ACHN (cell line): ENCODE data around the gene ADAM12.

Source experiments
- DNase-seq: peaks from one replicate; pipeline ENCODE4 v3.0.0-alpha.2; 2015
- in situ Hi-C: cut with HindIII; loops from 2 replicates; pipeline ENCODE4 v1.10.0; 2017; ENCODE audit warnings: low sequenced_read_pairs, low pct_ligation_motif_present, low pct_unique_long_range_greater_than_20kb

The ADAM12 gene

DNA sequence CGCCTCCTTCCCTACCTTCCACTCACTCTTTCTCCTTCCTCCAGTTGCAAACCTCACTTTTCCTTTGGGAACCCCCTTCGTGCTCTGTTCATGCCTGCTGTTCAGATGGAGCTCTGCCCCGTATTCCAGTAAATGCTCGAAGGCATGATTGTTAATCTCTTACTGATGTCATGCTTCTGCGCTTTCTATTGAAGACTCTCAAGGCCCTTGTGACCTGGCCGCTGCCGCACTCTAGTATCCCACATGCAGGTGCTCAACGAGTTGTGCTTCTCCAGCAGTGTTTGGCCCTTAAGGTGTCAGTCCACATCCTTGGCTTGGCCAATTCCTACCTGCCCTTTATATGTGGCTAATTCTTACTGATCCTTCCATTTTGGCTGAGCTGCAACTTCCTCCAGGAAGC is 158.6 kb downstream of the ADAM12 start:
- no peak for DNase-seq
- in situ Hi-C loops, result no loop called here

DNA sequence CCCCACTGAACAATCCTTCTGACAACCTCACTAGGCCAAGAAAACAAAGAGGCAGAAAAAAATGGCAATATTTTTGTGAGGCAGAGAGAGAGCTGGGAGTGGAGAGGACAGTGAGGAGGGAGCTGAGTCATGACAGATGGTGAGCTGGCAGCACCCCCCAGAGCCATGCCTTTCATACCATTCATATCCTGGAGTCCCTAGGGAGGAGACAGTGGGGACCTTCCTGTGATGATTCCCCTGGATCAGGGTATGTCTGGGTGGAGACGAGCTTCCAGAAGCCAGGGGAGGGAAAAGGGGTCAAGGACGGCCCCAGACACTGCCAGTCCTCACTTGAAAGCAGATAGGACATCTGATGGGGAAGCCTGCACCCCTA is 160.5 kb downstream of the ADAM12 start:
- peak; percentile 81 for DNase-seq
- in situ Hi-C loops, result no loop called here

DNA sequence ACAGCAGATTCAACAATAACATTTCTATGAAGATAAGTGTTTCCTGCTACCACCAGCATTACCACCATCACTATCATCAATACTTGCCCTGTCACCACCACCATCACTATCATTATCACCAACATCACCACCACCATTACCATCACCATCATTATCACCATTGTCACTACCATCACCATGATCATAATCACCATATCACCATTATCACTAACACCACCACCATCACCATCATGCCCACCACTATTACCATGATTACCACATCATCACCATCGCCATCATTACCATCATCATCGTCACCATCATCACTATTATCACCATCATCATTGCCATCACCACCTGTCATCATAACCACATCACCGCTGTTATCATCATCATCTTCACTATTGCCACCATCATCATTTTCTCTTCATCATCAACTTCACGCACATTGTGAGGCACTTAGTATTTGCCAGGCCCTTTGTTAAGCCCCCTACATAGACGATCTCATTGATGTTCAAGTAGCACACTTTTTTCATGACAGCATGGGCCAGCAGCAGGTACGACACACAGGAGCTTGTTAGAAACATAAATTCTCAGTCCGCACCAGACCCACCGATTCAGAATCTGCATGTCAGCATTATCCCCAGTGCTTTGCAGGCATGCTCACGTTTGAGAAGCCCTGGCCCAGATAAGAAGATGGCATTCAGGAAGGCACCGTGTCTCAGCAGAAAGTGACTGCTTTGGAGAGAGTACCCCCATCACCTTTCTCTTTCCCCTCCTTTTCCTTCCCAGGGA is 161.1 kb downstream of the ADAM12 start:
- DNase-seq, result no peak
- in situ Hi-C loops, result no loop called here

DNA sequence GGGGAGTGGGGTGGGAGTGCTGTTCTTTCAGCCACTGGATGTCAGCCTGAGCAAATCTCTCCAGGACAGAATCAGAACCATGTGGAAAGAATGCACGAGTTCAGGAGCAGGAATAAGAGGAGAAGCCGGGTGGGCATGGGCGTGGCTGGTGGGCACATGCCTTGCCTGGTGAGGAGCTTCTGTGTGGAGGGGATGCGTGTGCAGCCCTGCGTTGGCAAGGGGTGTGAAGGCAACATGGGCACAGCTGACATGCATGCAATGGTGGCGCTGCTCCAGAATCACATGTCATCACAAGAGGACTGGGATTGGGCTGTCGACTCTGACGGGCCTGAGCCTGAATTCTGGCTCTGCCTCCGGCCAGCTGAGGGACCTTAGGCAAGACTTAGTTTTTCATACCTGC is 162.1 kb downstream of the ADAM12 start:
- DNase-seq, result no peak
- in situ Hi-C loops, result no loop called here

DNA sequence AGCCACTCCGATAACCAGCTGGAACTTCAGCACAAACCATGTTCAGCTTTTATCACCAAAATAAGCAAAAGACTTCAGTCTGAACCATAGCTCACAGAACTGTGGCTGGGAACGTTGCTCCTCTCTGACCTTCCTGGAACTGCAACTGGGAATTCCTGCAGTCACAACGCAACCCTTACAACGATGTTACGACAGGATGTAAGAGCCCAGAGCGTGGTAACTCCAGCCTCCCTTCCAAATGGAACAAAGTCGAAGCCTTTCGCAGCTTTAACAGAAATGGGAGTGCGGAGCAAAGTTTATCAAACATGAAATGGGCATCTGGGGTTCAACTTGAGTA is 162.6 kb downstream of the ADAM12 start:
- in situ Hi-C loops, result no loop called here
- no peak for DNase-seq

DNA sequence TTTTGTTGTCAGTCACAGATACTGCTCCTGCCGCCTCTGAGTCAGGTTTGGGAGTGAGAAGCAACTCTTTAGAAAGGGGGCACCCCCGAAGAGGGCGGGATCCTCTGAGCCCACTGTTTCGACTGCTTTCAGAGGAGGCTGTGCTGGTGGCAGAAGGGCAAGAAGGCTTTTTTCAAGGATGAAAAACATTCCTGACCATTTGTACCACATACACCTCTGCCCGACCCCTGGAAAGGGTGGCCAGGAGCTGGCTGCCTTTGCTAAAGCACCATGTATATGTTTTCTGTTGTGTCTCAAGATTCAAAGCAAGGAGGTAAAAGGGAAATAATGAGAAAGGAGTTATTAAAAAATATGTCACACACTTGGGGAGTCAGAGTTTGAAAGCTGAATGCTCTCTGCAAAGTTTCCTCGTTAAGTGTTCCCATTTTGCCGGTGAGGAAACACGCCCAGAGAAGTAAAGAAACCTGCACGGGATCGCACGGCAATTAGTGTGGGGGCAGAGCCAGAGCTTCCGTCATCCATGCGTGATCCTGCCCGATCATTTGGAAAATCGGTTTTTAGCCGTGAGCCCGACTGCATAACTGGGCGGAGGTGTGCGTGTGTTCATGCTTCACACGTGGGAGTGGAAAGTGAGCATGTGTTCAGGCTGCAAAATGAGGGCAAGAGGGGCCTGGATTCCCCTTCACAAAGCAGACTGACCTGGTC is 163.2 kb downstream of the ADAM12 start:
- no peak for DNase-seq
- in situ Hi-C loops, result no loop called here

DNA sequence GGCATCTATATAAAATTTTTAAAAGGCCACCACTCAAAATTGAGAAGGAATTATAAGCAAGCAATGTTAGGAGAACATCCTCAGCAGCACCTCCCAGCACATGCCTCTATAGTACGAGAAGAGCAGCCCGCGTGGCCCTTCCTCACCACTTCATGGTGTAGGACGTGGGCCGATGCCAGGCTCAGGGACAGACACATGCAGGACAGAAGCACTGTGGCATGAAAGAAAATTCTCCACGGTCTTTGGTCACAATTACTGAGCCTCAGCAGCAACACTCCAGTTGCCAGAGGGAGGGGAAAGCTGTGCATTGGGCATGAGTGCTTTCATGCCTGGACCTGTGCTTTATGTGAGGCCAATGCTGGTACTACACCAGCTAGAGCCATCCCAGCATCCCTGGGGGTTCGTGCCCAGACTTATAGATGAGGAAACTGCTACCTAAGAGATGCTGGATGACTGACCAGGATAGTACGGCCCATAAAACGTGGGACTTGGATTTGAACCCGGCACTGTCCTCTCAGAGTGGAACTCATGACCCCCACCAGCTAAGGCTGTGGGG is 164.7 kb downstream of the ADAM12 start:
- in situ Hi-C loops, result no loop called here
- no peak for DNase-seq

DNA sequence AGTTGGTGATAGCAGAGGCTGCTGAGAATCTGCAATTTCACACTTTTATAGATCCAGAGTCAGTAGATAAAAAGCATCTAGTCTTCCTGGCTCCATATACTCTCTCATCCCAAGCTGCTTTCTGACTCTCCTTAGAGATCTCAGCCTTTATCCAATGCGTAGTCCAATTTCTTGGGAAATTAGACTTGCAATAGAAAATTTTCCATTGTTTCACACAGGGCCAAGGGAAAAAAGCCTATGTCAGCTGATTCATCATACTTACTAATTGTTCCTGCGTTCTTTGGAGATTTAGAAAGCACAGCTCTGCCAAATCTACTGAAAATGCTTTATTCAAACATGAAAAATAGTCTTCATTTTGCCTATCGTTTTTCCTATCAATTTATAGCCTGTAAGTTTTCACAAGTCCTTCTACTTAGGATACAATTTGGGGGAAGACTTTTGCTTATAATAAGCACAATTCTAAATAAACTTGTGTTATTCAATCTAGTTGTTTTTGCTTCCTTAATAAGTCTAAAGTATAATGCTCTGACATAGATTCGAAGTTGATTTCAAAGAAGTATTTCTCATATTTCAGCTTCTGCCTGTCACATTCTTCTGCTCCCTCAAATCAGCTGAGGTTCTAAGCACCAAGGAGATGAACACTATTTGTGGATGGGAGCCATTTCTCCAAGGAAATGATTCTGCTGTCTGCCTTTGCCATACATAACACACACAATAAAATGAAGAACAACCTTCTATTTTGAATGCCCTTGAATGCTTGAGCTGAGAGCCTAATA is 165.4 kb downstream of the ADAM12 start:
- in situ Hi-C loops, result no loop called here
- DNase-seq, result no peak

DNA sequence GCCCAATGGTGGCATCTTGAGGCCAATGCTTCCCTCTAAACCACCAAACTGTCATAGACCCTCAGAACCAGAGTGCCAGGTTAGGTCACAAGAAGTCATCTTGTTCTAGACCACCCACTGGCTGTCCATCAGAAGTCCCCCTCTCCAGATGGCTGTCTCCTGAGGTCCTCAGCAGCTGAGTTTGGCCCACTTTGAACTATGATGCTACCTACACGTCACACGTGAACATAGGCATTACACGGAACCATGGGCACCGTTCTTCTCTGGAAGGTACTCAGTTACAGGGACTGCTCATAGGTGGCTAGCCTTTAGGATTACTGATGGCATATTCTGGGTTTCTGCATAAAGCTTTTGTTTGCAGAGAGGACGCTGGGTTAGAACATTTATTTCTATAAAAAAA is 166.4 kb downstream of the ADAM12 start:
- no peak for DNase-seq

DNA sequence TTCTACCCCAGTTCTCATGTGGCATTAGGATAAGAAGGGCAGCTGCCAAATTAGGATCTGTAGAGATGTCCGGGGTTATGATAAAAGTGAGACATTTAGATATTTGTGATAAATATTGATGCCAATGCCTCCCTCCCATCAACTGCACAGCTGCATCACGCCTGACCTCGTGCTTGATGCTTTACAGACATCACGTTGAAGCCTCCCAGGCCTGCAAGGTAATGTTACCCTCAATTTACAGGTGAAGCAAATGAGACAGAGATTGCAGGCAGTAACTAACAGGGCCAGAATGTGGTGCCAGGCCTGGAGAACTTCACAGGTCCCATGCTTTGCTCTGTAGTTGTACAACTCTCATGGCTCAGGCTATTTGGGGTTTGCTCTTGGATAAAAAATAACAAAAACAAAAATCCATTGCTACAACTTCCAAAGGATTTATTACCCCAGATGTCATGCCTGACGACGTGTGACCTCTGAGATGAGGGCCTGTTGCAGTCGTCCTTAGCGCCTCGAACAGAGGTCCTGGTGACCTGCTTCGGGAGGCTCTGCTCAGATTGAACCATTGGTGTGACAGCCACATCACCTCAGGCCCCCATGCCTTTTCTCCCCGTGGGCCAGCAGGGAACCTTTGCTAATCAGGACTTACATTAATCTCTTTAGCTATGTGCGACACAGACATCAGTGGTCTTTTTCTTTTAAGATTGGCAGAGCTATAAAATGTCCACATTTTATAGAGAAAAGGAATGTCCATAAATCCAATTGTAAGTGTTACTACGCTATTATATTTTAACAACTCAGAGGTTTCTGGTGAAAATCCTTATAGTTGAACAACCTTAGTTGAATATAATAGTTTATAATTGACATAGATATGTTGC is 169.3 kb downstream of the ADAM12 start:
- DNase-seq, result no peak
- in situ Hi-C loops, result no loop called here

More for the DNA sequence above, 166.4 kb downstream of the ADAM12 start:
- in situ Hi-C loops, result no loop called here

DNA sequence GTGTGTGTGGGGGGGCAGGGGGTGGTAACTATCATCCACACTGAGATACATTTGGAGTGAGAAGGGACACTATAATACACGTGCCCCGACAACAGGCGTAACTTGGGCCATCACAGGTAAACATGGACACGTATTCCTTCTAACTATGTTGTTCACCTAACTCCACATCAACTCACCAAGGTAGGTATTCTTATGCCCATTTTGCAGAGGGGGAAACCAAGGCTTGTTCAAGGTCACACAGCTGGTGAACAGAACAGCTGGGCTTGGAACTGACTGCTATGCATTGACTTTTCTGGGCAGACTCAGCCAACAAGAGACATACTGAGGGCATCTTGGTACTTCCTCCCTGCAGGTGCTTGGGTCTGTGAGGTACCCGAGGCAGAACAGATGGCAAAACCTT is 170.1 kb downstream of the ADAM12 start:
- no peak for DNase-seq
- in situ Hi-C loops, result no loop called here

DNA sequence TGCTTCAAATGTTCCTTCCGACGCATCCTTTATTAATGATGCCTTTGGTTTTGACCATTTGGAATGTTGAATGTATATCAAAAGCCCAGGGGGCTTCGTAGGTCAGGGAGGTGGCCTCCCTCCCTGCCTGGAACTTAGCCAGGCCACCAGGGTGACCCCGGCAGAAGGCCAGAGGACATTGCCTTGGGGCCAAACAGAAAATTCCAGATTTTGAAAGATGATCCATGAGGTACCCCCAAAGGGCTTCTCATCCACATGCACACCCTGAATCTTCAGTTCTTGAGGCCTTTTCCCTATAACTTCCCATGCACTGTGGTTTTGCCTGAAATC is 171.7 kb downstream of the ADAM12 start:
- in situ Hi-C loops, result no loop called here
- DNase-seq, result no peak

DNA sequence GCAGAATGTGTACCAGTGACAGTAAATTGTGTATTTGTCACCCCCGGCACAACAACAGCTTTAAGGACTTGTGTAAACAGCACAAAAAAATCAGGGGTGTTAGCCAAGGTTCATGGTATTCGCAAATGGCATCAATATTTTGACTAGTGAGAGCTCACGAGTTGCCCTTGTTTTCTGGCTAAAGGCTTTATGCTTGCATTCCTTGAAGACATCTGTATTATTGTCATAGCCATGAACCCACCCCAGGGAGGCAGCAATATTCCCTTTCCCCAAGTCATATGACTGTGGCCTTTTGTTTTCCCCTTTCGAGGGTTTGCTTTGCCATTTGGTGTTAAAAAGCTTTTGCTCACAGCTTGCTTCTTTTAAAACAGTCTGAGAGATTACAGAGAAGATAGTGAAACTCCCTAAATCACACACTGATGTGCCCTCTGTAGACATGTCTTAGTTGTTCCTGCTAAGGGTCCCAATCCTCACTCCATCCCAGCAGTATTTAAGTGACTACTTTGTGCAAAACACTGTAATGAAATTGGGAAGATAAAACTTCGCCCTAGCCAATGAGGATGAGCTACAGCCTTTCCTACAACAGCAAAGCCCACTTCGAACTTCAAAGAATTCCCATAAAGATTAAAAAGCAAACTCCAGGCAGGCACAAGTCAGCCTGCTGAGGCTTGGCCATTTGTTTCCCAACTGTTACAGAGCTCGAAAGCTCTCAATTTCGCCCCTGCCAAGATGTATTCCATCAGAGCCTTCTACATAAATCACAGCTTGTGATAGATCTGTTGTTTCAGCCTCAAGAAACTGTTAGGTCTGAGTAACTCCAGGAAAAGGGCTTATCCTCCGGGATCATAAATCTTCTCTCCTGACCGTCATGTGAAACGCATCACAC is 172.3 kb downstream of the ADAM12 start:
- in situ Hi-C loops, result no loop called here
- no peak for DNase-seq

DNA sequence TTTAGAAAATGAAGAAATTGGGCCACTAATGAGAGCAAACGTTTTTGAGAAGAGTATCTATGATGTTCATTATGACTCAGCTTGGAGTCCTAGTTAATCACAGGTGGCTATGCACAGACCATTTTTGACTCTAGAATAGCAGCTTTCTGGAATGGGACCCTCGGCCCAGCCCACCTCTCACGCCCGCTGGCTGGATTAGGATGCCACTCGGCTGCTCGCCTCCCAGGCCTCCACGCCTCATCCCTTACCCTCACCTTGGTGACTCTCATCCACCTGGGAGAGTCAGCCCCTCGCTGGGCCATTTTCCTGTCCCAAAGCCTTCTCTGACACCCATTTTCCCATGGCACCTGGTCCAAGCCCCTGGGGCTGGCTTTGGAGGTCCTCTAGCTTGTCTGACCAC is 173.6 kb downstream of the ADAM12 start:
- in situ Hi-C loops, result no loop called here
- no peak for DNase-seq

DNA sequence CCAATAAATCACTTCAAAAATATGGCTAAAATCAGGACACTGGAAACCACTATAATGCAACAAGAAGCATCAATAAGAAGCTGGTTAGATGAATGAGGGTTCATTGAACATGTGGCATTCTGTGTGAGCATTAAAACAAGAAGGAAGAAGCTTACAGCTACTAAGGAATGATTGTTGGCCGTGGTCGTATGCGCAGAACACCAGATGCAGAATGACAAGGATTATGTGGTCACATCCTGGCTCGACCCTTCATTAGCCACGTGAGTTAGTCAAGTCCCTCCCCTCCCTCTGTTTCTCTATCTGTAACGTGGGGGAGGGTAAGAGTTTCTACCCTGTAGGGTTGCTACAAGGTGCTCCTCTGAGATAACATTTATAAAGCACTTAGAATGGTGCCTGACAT is 174.3 kb downstream of the ADAM12 start:
- DNase-seq, result no peak
- in situ Hi-C loops, result no loop called here

DNA sequence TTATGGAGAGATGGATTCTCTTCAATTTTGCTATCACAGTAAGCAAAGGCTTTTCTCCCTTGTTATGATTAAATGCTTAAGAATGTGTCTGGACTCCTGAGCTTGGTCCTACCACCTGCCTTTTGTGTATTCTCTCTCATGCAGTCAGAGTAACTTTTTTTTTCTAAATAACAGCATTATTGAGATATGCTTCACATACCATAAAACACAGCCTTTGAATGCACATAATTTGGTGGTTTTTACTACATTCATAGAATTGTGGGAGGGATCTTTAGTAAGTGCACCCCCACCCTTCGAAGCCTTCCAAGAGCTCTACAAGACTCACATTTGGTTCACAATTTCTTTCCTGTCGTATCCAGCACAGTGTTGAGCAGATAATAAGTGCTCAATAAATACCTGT is 175.5 kb downstream of the ADAM12 start:
- in situ Hi-C loops, result no loop called here

DNA sequence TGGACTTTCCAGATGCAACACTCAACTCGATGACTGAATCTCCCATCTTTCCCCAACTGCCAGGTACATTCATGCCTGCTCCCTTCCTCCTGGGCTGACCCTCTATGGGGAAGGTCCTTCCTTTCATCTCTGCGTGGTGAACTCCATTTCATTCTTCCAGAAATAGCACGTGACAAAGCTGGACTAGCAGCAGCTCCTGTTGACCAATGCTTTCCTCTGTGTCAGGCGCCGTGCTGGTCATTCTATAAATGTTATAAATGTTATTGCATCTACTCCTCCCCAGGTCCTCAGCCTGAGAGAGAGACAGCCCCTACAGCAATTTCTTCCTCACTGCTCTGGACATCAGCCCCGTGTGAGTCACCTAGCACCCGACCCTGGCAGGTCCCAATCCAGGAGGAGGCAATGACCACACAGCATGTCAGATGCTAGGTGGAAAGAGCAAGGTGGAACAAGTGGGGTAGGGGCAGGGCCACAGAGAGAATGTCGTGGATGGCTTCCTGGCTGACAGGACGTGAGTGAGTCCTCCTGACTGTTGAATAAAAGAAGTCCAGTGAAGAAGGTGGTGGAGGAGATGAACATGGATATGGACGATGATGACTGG is 178.1 kb downstream of the ADAM12 start:
- DNase-seq, result no peak
- in situ Hi-C loops, result no loop called here

More for the DNA sequence above, 175.5 kb downstream of the ADAM12 start:
- no peak for DNase-seq
